ENCODE results near the gene PHLDA2. TPM values are rescaled to one million over a fixed set of nuclear protein-coding genes. Genes with fewer than 3 reads are reported as not detected.

The PHLDA2 gene
- total RNA-seq, 1 donor from 2014 or later = 0.40 TPM

DNA sequence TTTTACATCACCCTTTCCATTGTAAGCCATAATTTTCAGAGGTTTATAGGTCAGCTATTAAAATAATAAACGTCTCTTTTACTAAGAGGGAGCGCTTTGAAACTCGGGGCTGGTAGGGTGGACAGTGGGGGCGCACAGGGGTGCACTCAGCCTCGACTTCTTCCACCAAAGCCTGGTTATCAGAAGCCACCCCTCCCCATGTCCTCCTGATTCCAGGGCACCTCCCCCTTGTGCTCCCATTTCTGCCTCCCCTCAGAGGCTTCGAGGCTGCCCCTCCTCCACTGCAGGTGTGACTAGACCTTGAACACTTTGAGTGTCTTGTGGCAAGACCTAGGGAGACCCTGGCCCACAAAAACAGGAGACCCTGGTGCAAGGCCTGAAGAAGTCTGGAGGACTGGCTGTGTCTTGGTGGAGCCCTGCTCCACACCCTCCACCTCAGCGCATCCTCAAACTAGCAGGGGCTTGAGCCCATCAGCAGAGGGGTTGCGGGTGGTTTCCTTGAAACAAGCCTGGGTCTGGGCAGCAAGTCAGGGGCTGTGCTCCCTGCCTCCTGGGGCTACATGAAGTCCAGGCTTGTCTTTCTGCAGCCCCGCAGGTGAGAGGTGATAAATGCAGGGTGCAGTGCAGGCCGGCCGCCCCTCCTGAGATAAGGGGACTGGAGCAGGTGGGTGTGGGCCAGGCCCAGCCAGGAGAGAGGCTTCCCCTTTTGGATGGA lies 46.7 kb downstream of the PHLDA2 start:
- DNase-seq (ENCODE audit: low read depth in 2 of 2) = no peak

DNA sequence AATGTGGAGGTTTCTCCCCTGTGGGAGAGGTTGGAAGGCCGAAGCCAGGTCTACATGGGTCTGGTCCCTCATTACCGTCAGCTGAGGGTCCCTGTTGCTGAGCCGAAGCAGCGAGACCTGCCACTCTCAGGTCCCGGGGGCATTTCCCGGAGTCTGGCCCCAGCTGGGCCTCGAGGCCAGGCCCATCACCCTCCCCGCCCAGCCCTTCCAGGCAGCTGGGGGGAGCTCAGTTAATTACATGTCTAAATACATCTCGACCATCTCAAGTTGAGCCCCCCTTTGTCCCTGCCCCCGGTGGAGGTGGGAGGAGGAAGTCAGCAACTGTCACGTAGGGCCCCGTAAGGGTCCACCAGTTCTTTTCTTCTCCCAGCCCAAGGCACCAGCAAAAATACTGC lies 47.2 kb downstream of the PHLDA2 start:
- DNase-seq (ENCODE audit: low read depth in 2 of 2) = no peak

DNA sequence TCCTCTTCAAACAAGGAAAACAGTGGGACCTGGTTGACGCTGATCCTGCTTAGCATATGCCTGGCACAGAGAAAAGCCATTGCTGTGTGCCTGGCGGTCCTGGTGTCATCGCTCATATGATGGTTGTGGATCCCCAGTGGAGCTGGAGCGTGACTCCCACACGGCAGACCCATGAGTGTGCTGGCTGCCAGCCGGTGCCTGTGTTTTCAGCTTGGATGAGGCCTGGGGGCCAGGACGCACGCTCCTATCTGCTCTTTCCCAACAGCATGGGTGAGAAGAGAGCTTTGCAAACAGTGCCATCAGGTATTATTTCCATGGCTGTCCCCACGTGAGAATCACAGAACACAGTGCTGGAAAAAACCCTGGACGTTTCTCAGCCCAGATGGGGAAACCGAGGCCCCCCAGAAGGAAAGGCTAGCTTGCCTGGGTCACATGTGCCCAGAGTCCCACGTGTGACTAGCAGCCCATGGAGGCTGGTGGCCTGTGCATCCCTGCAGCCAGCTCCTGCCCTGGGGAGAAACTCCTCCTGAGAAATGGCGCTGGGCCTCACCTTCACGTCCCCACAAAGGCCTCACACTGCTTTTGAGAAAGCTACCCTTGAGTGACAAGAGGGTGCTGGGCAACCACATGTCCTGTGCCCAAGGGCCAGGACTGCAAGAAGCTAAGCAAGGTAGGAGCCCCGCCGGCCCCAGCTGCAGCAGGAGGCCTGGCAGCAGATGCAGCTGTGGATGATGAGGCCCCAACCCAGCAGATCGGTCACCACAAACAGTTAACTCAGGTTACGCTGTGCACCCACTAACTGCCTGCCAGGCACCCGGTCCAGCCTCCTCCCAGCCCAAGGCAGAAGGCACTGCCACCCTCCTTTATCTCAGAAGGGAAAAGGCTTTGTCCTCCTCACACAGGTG lies 47.9 kb downstream of the PHLDA2 start:
- DNase-seq (ENCODE audit: low read depth in 2 of 2) = no peak

DNA sequence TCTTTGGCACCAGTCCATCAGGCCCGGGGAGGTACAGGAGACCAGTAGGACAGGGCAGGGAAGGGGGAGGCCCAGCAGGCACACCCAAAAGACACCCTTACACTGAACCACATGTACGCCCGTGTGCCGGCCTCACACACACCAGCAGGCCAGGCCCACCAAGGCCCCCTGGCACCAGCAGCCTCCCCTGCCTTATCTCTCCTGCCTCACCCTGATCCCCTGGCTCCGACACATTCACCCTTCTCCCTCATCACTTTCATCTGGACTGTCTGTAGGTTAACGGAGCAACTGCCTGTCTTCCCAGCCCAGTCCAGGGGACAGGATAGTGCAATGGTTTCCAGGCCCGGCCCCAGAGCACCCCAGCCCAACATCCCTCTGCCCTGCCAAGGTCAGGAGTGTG lies 48.6 kb downstream of the PHLDA2 start:
- no peak for DNase-seq (ENCODE audit: low read depth in 2 of 2)

DNA sequence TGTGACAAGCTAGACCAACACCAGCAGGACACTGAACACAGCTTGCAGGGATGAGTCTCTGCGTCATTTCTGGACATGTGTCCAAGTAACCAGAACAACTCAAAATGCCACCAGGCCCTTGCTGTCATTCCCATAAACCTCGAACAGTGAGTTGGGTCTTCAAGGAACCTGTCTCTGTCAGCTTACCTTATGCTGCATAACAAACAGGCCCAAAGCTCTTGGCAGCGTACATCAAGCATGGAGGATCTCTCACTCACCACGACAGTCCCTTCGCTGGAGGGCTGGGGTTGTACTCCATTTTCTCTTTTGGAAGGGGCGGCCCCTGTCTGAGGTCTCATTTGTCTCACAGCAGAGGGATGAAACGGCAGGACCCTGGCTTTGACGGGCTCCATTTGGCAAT lies 50.4 kb downstream of the PHLDA2 start:
- DNase-seq (ENCODE audit: low read depth in 2 of 2) = no peak

Other genes starting within 250 kb of the PHLDA2 start
- gene KCNQ1OT1, start 229.4 kb downstream of the PHLDA2 start, total RNA-seq = 0.44 and 0.79 TPM in 2 replicates
- gene CDKN1C, start 43.6 kb downstream of the PHLDA2 start, total RNA-seq = 18.7 and 119 TPM in 2 replicates
- gene NAP1L4, start 62.9 kb upstream of the PHLDA2 start, total RNA-seq = 87.8 and 103 TPM in 2 replicates
- 27.7 and 42.1 TPM in 2 replicates for gene CARS1, start 128.0 kb upstream of the PHLDA2 start, total RNA-seq
- 32.0 and 62.9 TPM in 2 replicates for gene OSBPL5, start 235.9 kb upstream of the PHLDA2 start, total RNA-seq

Data from lung microvascular endothelial cell (primary cell).